ENCODE results near the gene AGAP2. TPM values are rescaled to one million over a fixed set of nuclear protein-coding genes. Genes with fewer than 3 reads are reported as not detected.
"Not testable (repeated sequence)": the region's sequence is repeated elsewhere in the genome, so short reads cannot be mapped to it uniquely, and the experiment has no call there.

AGAP2 gene
- polyA plus RNA-seq, 4 donors, result 0.79 to 1.5 (median 1.4) TPM

- DNase-seq (ENCODE audit: low read depth in 4 of 4, low spot score in 3 of 4), result no peak
Observed at GRCh38 chr12:57724936-57725740, 13.4 kb downstream of the AGAP2 start.

- no peak for DNase-seq (ENCODE audit: low read depth in 4 of 4, low spot score in 3 of 4)
Observed at GRCh38 chr12:57724003-57724935, 14.3 kb downstream of the AGAP2 start.

DNA sequence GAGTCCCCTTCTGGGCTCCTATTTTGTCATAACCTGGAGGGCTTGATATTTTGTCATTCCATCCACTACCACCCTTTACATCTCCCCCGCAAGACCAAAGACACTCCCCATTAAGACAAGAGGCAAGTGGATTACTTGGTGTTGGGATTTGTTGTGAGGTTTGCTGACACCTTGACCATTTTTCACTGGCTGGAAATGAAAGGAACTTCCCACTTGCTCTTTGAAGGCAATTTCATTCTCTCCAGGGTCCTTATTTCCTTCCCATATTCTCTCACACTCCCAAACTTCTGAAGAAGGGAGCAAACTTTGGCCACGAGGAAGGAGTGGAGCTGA lies 14.9 kb downstream of the AGAP2 start:
- DNase-seq (ENCODE audit: low read depth in 4 of 4, low spot score in 3 of 4), result no peak

GRCh38 chr12:57722716-57723629 lies 15.6 kb downstream of the AGAP2 start:
- DNase-seq (ENCODE audit: low read depth in 4 of 4, low spot score in 3 of 4), result no peak

- DNase-seq (ENCODE audit: low read depth in 4 of 4, low spot score in 3 of 4), result not testable (repeated sequence)
Observed at GRCh38 chr12:57721846-57722608, 16.5 kb downstream of the AGAP2 start.

DNA sequence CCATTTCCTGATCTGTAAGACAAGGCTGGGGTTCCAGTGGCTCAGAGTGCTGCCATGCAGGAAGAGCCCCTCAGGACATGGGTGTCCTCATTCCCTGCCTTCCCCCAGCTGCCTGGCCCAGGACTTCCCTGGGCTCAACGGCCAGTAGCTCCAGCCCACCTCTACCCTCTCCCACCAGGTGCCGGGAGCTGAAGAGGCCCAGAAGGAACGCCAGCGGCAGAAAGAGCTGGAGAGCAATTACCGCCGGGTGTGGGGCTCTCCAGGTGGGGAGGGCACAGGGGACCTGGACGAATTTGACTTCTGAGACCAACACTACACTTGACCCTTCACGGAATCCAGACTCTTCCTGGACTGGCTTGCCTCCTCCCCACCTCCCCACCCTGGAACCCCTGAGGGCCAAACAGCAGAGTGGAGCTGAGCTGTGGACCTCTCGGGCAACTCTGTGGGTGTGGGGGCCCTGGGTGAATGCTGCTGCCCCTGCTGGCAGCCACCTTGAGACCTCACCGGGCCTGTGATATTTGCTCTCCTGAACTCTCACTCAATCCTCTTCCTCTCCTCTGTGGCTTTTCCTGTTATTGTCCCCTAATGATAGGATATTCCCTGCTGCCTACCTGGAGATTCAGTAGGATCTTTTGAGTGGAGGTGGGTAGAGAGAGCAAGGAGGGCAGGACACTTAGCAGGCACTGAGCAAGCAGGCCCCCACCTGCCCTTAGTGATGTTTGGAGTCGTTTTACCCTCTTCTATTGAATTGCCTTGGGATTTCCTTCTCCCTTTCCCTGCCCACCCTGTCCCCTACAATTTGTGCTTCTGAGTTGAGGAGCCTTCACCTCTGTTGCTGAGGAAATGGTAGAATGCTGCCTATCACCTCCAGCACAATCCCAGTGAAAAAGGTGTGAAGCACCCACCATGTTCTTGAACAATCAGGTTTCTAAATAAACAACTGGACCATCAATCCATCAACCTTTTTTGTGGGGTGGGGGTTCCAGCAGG lies 17.6 kb downstream of the AGAP2 start:
- DNase-seq (ENCODE audit: low read depth in 4 of 4, low spot score in 3 of 4), result no peak

DNA sequence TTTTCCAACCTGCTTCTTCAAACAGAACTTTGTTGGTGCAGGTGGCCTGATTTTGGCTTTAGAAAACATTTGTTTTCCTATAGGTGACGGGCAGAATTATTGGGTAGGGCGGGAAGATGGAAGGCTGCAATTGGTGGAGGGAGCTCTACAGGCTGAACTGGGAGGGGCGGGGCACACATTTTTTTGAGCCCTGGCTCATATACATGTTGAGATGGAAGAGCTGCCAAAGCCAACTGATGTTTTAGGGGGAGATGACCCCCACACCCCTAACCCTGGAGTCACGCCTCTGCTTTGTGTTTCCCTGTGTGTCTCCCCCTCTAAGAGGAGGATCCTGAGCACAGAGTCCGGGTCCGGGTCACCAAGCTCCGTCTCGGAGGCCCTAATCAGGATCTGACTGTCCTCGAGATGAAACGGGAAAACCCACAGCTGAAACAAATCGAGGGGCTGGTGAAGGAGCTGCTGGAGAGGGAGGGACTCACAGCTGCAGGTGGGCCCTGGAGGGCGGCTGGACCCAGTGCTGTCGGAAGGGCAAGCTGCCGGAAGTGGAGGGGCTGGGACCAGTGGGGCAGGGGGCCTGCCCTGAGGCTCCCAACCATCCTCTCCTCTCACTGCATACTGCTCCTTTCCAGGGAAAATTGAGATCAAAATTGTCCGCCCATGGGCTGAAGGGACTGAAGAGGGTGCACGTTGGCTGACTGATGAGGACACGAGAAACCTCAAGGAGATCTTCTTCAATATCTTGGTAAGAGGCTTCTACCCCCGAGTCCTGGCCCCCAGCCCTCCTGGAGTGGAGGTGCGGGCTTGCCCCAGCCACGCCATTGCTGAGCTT lies 18.6 kb downstream of the AGAP2 start:
- no peak for DNase-seq (ENCODE audit: low read depth in 4 of 4, low spot score in 3 of 4)

DNA sequence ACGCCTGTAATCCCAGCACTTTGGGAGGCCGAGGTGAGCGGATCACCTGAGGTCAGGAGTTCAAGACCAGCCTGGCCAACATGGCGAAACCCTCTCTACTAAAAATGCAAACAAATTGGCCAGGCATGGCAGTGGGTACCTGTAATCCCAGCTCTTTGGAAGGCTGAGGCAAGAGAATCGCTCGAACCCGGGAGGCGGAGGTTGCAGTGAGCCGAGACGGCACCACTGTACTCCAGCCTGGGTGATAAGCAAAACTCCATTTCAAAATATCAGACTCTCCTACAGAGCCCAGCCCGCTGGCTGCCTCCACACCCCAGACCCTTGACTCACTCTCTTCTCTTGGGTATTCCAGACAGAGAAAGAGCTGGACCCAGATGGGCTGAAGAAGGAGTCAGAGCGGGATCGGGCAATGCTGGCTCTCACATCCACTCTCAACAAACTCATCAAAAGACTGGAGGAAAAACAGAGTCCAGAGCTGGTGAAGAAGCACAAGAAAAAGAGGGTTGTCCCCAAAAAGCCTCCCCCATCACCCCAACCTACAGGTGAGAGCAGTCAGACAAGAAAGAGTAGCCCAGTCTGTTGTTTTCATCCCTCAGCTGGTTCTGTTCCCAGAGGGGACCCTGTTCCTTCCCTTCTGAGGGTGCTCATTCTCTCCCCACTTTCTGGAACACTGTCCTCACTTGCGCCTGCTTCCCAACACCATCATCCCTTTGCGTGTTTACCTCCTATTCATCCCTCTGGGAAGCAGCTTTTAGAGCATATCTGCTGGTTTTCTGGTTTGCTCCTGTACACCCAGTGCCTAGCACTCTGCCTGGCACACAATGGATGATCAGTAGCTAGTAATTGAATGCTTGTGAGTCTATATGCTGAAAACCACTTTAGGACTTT lies 19.7 kb downstream of the AGAP2 start:
- no peak for DNase-seq (ENCODE audit: low read depth in 4 of 4, low spot score in 3 of 4)

DNA sequence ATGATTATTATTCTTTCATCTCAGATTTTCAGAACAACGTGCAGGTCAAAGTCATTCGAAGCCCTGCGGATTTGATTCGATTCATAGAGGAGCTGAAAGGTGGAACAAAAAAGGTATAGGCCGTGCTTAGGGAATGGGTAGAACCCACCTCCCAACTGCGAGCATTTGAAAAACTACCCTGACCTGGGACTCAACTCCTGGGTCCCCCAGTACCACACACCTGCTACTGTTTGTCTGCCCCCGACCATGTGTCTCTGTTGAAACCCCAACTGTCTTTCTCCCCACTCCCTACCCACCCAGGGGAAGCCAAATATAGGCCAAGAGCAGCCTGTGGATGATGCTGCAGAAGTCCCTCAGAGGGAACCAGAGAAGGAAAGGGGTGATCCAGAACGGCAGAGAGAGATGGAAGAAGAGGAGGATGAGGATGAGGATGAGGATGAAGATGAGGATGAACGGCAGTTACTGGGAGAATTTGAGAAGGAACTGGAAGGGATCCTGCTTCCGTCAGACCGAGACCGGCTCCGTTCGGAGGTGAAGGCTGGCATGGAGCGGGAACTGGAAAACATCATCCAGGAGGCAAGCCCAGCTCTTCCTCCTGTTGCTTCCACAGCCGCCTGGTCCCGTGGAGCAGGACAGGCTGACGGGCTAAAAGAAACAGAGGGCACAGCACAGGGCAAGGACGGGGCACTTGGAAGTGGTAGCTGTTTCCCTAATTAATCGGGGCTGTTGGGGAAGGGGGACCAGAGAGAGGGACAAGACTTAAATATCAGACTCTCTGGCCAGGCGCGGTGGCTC lies 20.5 kb downstream of the AGAP2 start:
- DNase-seq (ENCODE audit: low read depth in 4 of 4, low spot score in 3 of 4), result no peak

DNA sequence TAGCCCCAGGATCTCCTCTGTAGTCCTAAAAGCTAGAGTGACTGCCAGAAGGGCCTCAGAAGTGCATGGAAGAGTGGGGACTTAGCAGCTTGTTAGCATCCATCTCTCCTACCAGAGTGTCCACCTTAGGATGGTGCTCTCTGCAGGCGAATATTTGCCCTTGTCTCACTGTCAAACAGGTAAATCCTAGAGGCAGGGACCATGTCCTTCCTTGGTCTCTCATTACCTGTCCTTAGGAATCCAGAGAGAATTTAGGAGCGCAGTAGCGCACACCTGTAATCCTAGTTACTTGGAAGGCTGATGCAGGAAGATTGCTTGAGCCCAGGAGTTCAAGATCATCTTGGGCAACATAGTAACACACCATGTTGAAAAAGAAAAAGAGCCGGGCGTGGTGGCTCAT lies 21.4 kb downstream of the AGAP2 start:
- DNase-seq (ENCODE audit: low read depth in 4 of 4, low spot score in 3 of 4), result no peak

DNA sequence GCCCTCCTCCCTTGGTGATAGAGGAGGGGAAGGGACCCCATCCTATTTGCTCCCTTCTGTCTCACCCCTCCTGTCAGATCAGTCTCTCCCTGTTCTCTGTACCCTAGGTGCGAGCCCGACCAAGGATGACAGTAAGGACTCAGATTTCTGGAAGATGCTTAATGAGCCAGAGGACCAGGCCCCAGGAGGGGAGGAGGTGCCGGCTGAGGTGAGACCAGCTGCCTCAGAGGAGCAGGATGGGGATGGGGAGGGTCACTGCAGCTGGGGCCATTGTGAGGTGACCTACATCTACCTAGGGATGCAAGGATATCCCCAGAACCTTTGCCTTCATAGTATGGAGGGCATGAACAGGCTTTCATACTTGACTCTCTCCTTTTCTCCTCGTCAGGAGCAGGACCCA lies 22.2 kb downstream of the AGAP2 start:
- no peak for DNase-seq (ENCODE audit: low read depth in 4 of 4, low spot score in 3 of 4)

DNA sequence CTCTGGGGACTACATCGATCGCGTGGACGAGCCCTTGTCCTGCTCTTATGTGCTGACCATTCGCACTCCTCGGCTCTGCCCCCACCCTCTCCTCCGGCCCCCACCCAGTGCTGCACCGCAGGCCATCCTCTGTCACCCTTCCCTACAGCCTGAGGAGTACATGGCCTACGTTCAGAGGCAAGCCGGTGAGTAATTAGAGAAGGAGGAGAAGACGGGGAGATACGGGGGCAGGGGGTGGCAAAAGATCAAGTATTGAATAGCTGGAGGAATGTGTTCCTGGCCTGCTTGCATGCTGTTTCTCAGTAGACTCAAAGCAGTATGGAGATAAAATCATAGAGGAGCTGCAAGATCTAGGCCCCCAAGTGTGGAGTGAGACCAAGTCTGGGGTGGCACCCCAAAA lies 22.8 kb downstream of the AGAP2 start:
- no peak for DNase-seq (ENCODE audit: low read depth in 4 of 4, low spot score in 3 of 4)

- not testable (repeated sequence) for DNase-seq (ENCODE audit: low read depth in 4 of 4, low spot score in 3 of 4)
Observed at GRCh38 chr12:57715036-57715748, 23.4 kb downstream of the AGAP2 start.

DNA sequence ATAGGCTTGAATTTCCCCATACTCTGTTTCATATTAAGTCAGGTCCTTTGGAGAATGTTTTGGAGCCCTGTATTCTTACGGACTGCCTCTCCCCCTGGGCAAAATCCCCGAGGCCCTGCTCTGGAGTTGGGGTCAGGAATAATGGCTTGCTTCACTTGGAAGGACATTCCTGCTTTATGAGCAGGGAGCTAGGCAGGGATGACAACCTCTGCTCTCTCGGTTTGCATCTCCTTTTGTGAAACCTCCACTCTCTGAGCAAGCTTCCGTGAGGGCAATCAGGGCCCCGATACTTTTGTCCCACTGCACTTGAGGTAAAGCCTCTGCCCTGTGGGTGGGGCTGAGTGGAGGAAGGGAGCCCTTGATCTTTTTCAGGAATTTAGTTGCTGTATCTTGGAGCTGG lies 25.3 kb downstream of the AGAP2 start:
- no peak for DNase-seq (ENCODE audit: low read depth in 4 of 4, low spot score in 3 of 4)

DNA sequence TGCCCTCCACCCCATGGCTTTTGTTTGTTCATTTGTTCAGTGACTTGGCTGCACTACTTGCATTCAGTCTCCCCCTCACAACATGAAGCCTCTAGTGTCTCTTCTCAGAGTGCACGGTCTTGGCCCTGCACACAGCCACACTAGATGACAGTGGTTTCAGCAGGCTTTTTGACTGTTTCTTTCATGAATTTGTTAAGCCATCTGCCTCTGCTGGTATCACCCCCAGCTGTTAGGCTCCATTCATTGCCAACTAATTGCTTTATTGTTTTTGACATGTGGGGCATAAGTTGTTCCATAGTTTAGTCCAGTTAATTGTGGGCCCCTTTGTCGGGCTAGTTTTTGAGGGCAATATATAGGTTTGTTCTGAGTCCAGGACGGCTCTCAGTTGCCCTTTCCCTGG lies 25.8 kb downstream of the AGAP2 start:
- no peak for DNase-seq (ENCODE audit: low read depth in 4 of 4, low spot score in 3 of 4)

- DNase-seq (ENCODE audit: low read depth in 4 of 4, low spot score in 3 of 4), result no peak
Observed at GRCh38 chr12:57708296-57708695, 30.2 kb downstream of the AGAP2 start.

Measured in left renal pelvis (tissue), 4 donors.